ENCODE measurements around the gene CEP250. TPM values are rescaled to one million over a fixed set of nuclear protein-coding genes. Genes with fewer than 3 reads are reported as not detected.

The CEP250 gene
- polyA plus RNA-seq, 1 experiment: 7.9 TPM

- Histone ChIP-seq H3K4me3 (ENCODE audit: low read depth, low read length) (no peak overlapping the region), H3K36me3 (ENCODE audit: control insufficient read depth, insufficient read depth, low read length) (peaks cover 7% of the 10 kb centered on the region), H3K27me3 (ENCODE audit: control insufficient read depth, insufficient read depth, low read length) (no peaks in the 10 kb centered on the region)
- no peak for DNase-seq (ENCODE audit: low read depth)
- TF ChIP-seq CTCF (IDR thresholded peaks at IDR 0.05; ENCODE audit: insufficient read depth, low read depth, low read length): no peak
- ChIA-PET CTCF (interaction anchor here (0.8 to 5.8 kb wide), 9 partner anchors 9 to 525 kb away, joined by 3 to 24 read pairs (median 3); partner anchors contain the start of gene CEP250), POLR2A (no interaction called here)
These were observed 11.5 kb downstream of the CEP250 start for GRCh38 chr20:35466856-35467255.

- Histone ChIP-seq H3K36me3 (ENCODE audit: control insufficient read depth, insufficient read depth, low read length) (peaks cover 9% of the 10 kb centered on the region), H3K4me3 (ENCODE audit: low read depth, low read length) (no peak overlapping the region), H3K27me3 (ENCODE audit: control insufficient read depth, insufficient read depth, low read length) (no peaks in the 10 kb centered on the region)
- DNase-seq (ENCODE audit: low read depth): no peak
- POLR2A ChIA-PET: no interaction called here
- CTCF ChIA-PET: interaction anchor here (0.8 to 5.8 kb wide), 9 partner anchors 10 to 524 kb away, joined by 3 to 24 read pairs (median 3); partner anchors contain the start of gene CEP250
- TF ChIP-seq CTCF (IDR thresholded peaks at IDR 0.05; ENCODE audit: insufficient read depth, low read depth, low read length): no peak
These were observed 12.2 kb downstream of the CEP250 start for GRCh38 chr20:35467339-35468224.

GRCh38 chr20:35468671-35469334, 13.4 kb downstream of the CEP250 start:
- Histone ChIP-seq H3K36me3 (ENCODE audit: control insufficient read depth, insufficient read depth, low read length) (peaks cover 18% of the 10 kb centered on the region), H3K27me3 (ENCODE audit: control insufficient read depth, insufficient read depth, low read length) (no peaks in the 10 kb centered on the region), H3K4me3 (ENCODE audit: low read depth, low read length) (no peak overlapping the region)
- ChIA-PET POLR2A (no interaction called here), CTCF (interaction anchor here (0.7 to 2.6 kb wide), 5 partner anchors 10 to 524 kb away, joined by 3 to 12 read pairs (median 3); no protein-coding TSS in a partner anchor)
- no peak for TF ChIP-seq CTCF (IDR thresholded peaks at IDR 0.05; ENCODE audit: insufficient read depth, low read depth, low read length)
- DNase-seq (ENCODE audit: low read depth): no peak

GRCh38 chr20:35472209-35472608, 16.8 kb downstream of the CEP250 start:
- CTCF ChIA-PET: no interaction called here
- Histone ChIP-seq H3K4me3 (ENCODE audit: low read depth, low read length) (no peak overlapping the region), H3K27me3 (ENCODE audit: control insufficient read depth, insufficient read depth, low read length) (no peaks in the 10 kb centered on the region), H3K36me3 (ENCODE audit: control insufficient read depth, insufficient read depth, low read length) (peaks cover 34% of the 10 kb centered on the region)
- POLR2A ChIA-PET: no interaction called here
- DNase-seq (ENCODE audit: low read depth): no peak
- no peak for TF ChIP-seq CTCF (IDR thresholded peaks at IDR 0.05; ENCODE audit: insufficient read depth, low read depth, low read length)

- TF ChIP-seq CTCF (IDR thresholded peaks at IDR 0.05; ENCODE audit: insufficient read depth, low read depth, low read length): no peak
- no peak overlapping the region for H3K4me3 ChIP-seq (ENCODE audit: low read depth, low read length)
- POLR2A ChIA-PET: no interaction called here
- no peak for DNase-seq (ENCODE audit: low read depth)
- H3K27me3 ChIP-seq (ENCODE audit: control insufficient read depth, insufficient read depth, low read length): no peaks in the 10 kb centered on the region
- CTCF ChIA-PET: interaction anchor here (1.2 to 1.3 kb wide), 2 partner anchors 11 to 18 kb away, joined by 3 read pairs; partner anchors contain the start of gene CEP250
- peaks cover 35% of the 10 kb centered on the region for H3K36me3 ChIP-seq (ENCODE audit: control insufficient read depth, insufficient read depth, low read length)
These were observed 18.3 kb downstream of the CEP250 start for GRCh38 chr20:35473684-35474083.
